H1 (cell line): ENCODE data around the gene KIF1C.

ENCODE experiments used
- BRCA1 ChIP-seq: IDR thresholded peaks from 2 replicates; pipeline ENCODE4 v1.6.1; 2012; ENCODE audit warnings: low read depth, low read length, improper control_type of control experiment
- EGR1 ChIP-seq: IDR thresholded peaks from 2 replicates; pipeline ENCODE4 v1.6.1; 2011; ENCODE audit warnings: low read depth, low read length, borderline replicate concordance
- POLR2A ChIP-seq, 2 experiments: IDR thresholded peaks; 1 replicate in 1 of 2; 2 replicates in 1 of 2; pipeline ENCODE4 v1.6.1; 2011; ENCODE audit warnings: low read depth in 2 of 2, low read length in 2 of 2, mild to moderate bottlenecking in 2 of 2; ENCODE audit errors: control extremely low read depth in 1 of 2
- SAP30 ChIP-seq: fragments of 300-600 bp; sonication (generic); IDR thresholded peaks from 2 replicates; pipeline ENCODE4 v1.7.1; 2012; ENCODE audit warnings: low read length, moderate library complexity, mild to moderate bottlenecking, inconsistent platforms; ENCODE audit not compliant: insufficient read depth, insufficient replicate concordance
- TCF12 ChIP-seq: IDR thresholded peaks from 2 replicates; pipeline ENCODE4 v1.6.1; 2011; ENCODE audit warnings: low read depth, mild to moderate bottlenecking, low read length

DNA sequence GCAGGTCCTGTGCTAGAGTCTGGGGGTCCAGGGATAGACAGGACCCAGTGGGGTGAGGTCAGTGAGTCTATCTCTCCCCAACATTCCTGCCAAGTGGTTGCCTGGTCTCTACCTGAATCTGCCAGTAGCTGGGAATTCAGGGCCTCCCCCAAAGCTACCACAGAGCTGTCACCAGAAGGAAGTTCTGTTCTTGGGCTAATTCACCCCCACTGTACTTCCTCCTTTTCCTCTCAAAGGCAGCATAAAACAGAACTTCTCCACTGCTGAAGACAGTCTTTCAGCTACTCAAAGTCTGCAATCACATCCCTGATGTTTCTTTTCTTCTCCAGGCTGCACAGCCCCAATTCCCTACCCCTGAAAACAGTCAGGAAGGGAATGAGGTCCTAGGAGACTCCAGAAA, 19.0 kb upstream of the KIF1C start:
- TF ChIP-seq TCF12: no peak
- no peak for TF ChIP-seq EGR1
- TF ChIP-seq POLR2A (IDR thresholded peaks at IDR 0.05; ENCODE audit: control extremely low read depth in 1 of 2, low read depth in 2 of 2, low read length in 2 of 2): no peak
- TF ChIP-seq BRCA1: no peak
- TF ChIP-seq SAP30: no peak
